Stimulated activated naive CD8-positive, alpha-beta T cell treated with anti-CD3 and anti-CD28 coated beads, Interleukin-15, Interleukin-2, amounts not matched to agents 100 ng/mL and 50 ng/mL, for 24 hours (primary cell): ENCODE measurements around the gene PTPRS.

Source experiments
- H3K27ac Mint-ChIP-seq: one replicate; pipeline ENCODE4 v1.8.0; 2021; ENCODE audit warnings: mild to moderate bottlenecking, mixed read lengths
- H3K27me3 Mint-ChIP-seq: one replicate; pipeline ENCODE4 v1.8.0; 2021; ENCODE audit warnings: mixed read lengths
- H3K36me3 Mint-ChIP-seq: one replicate; pipeline ENCODE4 v1.8.0; 2021; ENCODE audit warnings: low read depth, mixed read lengths
- H3K4me1 Mint-ChIP-seq: one replicate; pipeline ENCODE4 v1.8.0; 2021; ENCODE audit warnings: low read depth, mixed read lengths
- H3K4me3 Mint-ChIP-seq: one replicate; pipeline ENCODE4 v1.8.0; 2021; ENCODE audit warnings: mild to moderate bottlenecking, mixed read lengths
- H3K9me3 Mint-ChIP-seq: one replicate; pipeline ENCODE4 v1.8.0; 2021; ENCODE audit warnings: mixed read lengths

Gene PTPRS

GRCh38 chr19:5313307-5313706 is 27.3 kb downstream of the PTPRS start:
- Mint-ChIP-seq H3K36me3 (no peaks in the 10 kb centered on the region), H3K4me3 (no peak overlapping the region), H3K4me1 (no peaks in the 10 kb centered on the region), H3K27ac (no peak overlapping the region), H3K9me3 (no peaks in the 10 kb centered on the region), H3K27me3 (peaks cover 3% of the 10 kb centered on the region)

GRCh38 chr19:5312058-5312457 is 28.6 kb downstream of the PTPRS start:
- H3K4me1 Mint-ChIP-seq, result no peaks in the 10 kb centered on the region
- H3K36me3 Mint-ChIP-seq, result no peaks in the 10 kb centered on the region
- peaks cover 3% of the 10 kb centered on the region for H3K27me3 Mint-ChIP-seq
- no peak overlapping the region for H3K4me3 Mint-ChIP-seq
- H3K9me3 Mint-ChIP-seq, result no peaks in the 10 kb centered on the region
- no peak overlapping the region for H3K27ac Mint-ChIP-seq

GRCh38 chr19:5309438-5310204 is 31.0 kb downstream of the PTPRS start:
- Mint-ChIP-seq H3K4me3 (no peak overlapping the region), H3K27ac (no peak overlapping the region), H3K9me3 (no peaks in the 10 kb centered on the region), H3K4me1 (no peaks in the 10 kb centered on the region), H3K27me3 (peaks cover 6% of the 10 kb centered on the region), H3K36me3 (no peaks in the 10 kb centered on the region)

GRCh38 chr19:5308451-5309437 is 31.9 kb downstream of the PTPRS start:
- Mint-ChIP-seq H3K36me3 (no peaks in the 10 kb centered on the region), H3K27ac (no peak overlapping the region), H3K4me1 (no peaks in the 10 kb centered on the region), H3K27me3 (peaks cover 6% of the 10 kb centered on the region), H3K4me3 (no peak overlapping the region), H3K9me3 (no peaks in the 10 kb centered on the region)

- no peak overlapping the region for H3K27ac Mint-ChIP-seq
- no peak overlapping the region for H3K4me3 Mint-ChIP-seq
- H3K4me1 Mint-ChIP-seq, result no peaks in the 10 kb centered on the region
- H3K27me3 Mint-ChIP-seq, result peaks cover 6% of the 10 kb centered on the region
- no peaks in the 10 kb centered on the region for H3K9me3 Mint-ChIP-seq
- no peaks in the 10 kb centered on the region for H3K36me3 Mint-ChIP-seq
Observed at GRCh38 chr19:5307655-5308054, 33.0 kb downstream of the PTPRS start.

- Mint-ChIP-seq H3K27me3 (peaks cover 3% of the 10 kb centered on the region), H3K9me3 (no peaks in the 10 kb centered on the region), H3K36me3 (no peaks in the 10 kb centered on the region), H3K4me1 (no peaks in the 10 kb centered on the region), H3K4me3 (no peak overlapping the region), H3K27ac (no peak overlapping the region)
Observed at GRCh38 chr19:5305163-5305562, 35.4 kb downstream of the PTPRS start.

- Mint-ChIP-seq H3K27ac (no peak overlapping the region), H3K36me3 (no peaks in the 10 kb centered on the region), H3K4me3 (no peak overlapping the region), H3K27me3 (peaks cover 3% of the 10 kb centered on the region), H3K4me1 (no peaks in the 10 kb centered on the region), H3K9me3 (no peaks in the 10 kb centered on the region)
Observed at GRCh38 chr19:5304486-5304885, 36.1 kb downstream of the PTPRS start.

- H3K4me1 Mint-ChIP-seq, result no peaks in the 10 kb centered on the region
- no peaks in the 10 kb centered on the region for H3K36me3 Mint-ChIP-seq
- H3K27me3 Mint-ChIP-seq, result peaks cover 3% of the 10 kb centered on the region
- H3K9me3 Mint-ChIP-seq, result no peaks in the 10 kb centered on the region
- no peak overlapping the region for H3K4me3 Mint-ChIP-seq
- H3K27ac Mint-ChIP-seq, result no peak overlapping the region
Observed at GRCh38 chr19:5303208-5303607, 37.4 kb downstream of the PTPRS start.

GRCh38 chr19:5302396-5302795 is 38.2 kb downstream of the PTPRS start:
- Mint-ChIP-seq H3K36me3 (no peaks in the 10 kb centered on the region), H3K27ac (no peak overlapping the region), H3K4me1 (no peaks in the 10 kb centered on the region), H3K9me3 (no peaks in the 10 kb centered on the region), H3K27me3 (peaks cover 3% of the 10 kb centered on the region), H3K4me3 (no peak overlapping the region)

GRCh38 chr19:5299137-5299536 is 41.5 kb downstream of the PTPRS start:
- Mint-ChIP-seq H3K4me3 (no peak overlapping the region), H3K27me3 (peaks cover 5% of the 10 kb centered on the region), H3K9me3 (no peaks in the 10 kb centered on the region), H3K4me1 (no peaks in the 10 kb centered on the region), H3K36me3 (no peaks in the 10 kb centered on the region), H3K27ac (no peak overlapping the region)

- H3K27ac Mint-ChIP-seq, result no peak overlapping the region
- H3K27me3 Mint-ChIP-seq, result peaks cover 7% of the 10 kb centered on the region
- no peak overlapping the region for H3K4me3 Mint-ChIP-seq
- H3K9me3 Mint-ChIP-seq, result no peaks in the 10 kb centered on the region
- H3K36me3 Mint-ChIP-seq, result no peaks in the 10 kb centered on the region
- no peaks in the 10 kb centered on the region for H3K4me1 Mint-ChIP-seq
Observed at GRCh38 chr19:5298471-5298901, 42.1 kb downstream of the PTPRS start.

- peaks cover 9% of the 10 kb centered on the region for H3K27me3 Mint-ChIP-seq
- H3K9me3 Mint-ChIP-seq, result no peaks in the 10 kb centered on the region
- H3K4me3 Mint-ChIP-seq, result no peak overlapping the region
- H3K36me3 Mint-ChIP-seq, result no peaks in the 10 kb centered on the region
- H3K4me1 Mint-ChIP-seq, result peaks cover 3% of the 10 kb centered on the region
- H3K27ac Mint-ChIP-seq, result no peak overlapping the region
Observed at GRCh38 chr19:5297272-5297669, 43.3 kb downstream of the PTPRS start.

- H3K4me3 Mint-ChIP-seq, result no peak overlapping the region
- no peaks in the 10 kb centered on the region for H3K36me3 Mint-ChIP-seq
- no peak overlapping the region for H3K27ac Mint-ChIP-seq
- peaks cover 9% of the 10 kb centered on the region for H3K4me1 Mint-ChIP-seq
- no peaks in the 10 kb centered on the region for H3K9me3 Mint-ChIP-seq
- H3K27me3 Mint-ChIP-seq, result peaks cover 13% of the 10 kb centered on the region
Observed at GRCh38 chr19:5296457-5297271, 43.9 kb downstream of the PTPRS start.

GRCh38 chr19:5296021-5296420 is 44.6 kb downstream of the PTPRS start:
- Mint-ChIP-seq H3K9me3 (no peaks in the 10 kb centered on the region), H3K4me3 (no peak overlapping the region), H3K36me3 (no peaks in the 10 kb centered on the region), H3K27ac (no peak overlapping the region), H3K4me1 (peaks cover 11% of the 10 kb centered on the region), H3K27me3 (peaks cover 17% of the 10 kb centered on the region)
